ENCODE results near the gene STRBP.

The STRBP gene

GRCh38 chr9:123299558-123300126 lies 31.3 kb upstream of the STRBP start:
- no peak for DNase-seq (ENCODE audit: extremely low spot score)
- no peak for TF ChIP-seq CTCF (IDR thresholded peaks at IDR 0.05; ENCODE audit: control extremely low read depth, extremely low read depth, low read depth, missing control alignments)
- ChIA-PET CTCF (interaction anchor here (1.0 to 1.5 kb wide), 4 partner anchors 18 to 53 kb away, joined by 3 to 4 read pairs (median 3); no protein-coding TSS in a partner anchor), POLR2A (no interaction called here)

GRCh38 chr9:123296174-123296573 lies 27.8 kb upstream of the STRBP start:
- ChIA-PET POLR2A (interaction anchor here (0.6 kb wide), 1 partner anchor 1222 kb away, joined by 3 read pairs; no protein-coding TSS in a partner anchor), CTCF (interaction anchor here (0.9 to 2.1 kb wide), 5 partner anchors 11 to 112 kb away, joined by 3 to 12 read pairs (median 3); no protein-coding TSS in a partner anchor)
- DNase-seq (ENCODE audit: extremely low spot score) = no peak
- TF ChIP-seq CTCF (IDR thresholded peaks at IDR 0.05; ENCODE audit: control extremely low read depth, extremely low read depth, low read depth, missing control alignments) = no peak

- no peak for DNase-seq (ENCODE audit: extremely low spot score)
- POLR2A ChIA-PET = no interaction called here
- no peak for TF ChIP-seq CTCF (IDR thresholded peaks at IDR 0.05; ENCODE audit: control extremely low read depth, extremely low read depth, low read depth, missing control alignments)
- CTCF ChIA-PET = interaction anchor here (1.1 to 2.1 kb wide), 3 partner anchors 7 to 58 kb away, joined by 3 to 6 read pairs (median 3); no protein-coding TSS in a partner anchor
Observed at GRCh38 chr9:123291736-123292135, 23.4 kb upstream of the STRBP start.

GRCh38 chr9:123290764-123291163 lies 22.4 kb upstream of the STRBP start:
- POLR2A ChIA-PET = no interaction called here
- DNase-seq (ENCODE audit: extremely low spot score) = no peak
- no peak for TF ChIP-seq CTCF (IDR thresholded peaks at IDR 0.05; ENCODE audit: control extremely low read depth, extremely low read depth, low read depth, missing control alignments)
- CTCF ChIA-PET = interaction anchor here (2.1 kb wide), 1 partner anchor 59 kb away, joined by 6 read pairs; no protein-coding TSS in a partner anchor

GRCh38 chr9:123287639-123288038 lies 19.3 kb upstream of the STRBP start:
- ChIA-PET POLR2A (no interaction called here), CTCF (interaction anchor here (1.2 to 1.5 kb wide), 3 partner anchors 9 to 97 kb away, joined by 3 to 5 read pairs (median 4); no protein-coding TSS in a partner anchor)
- no peak for TF ChIP-seq CTCF (IDR thresholded peaks at IDR 0.05; ENCODE audit: control extremely low read depth, extremely low read depth, low read depth, missing control alignments)
- no peak for DNase-seq (ENCODE audit: extremely low spot score)

- CTCF ChIA-PET = interaction anchor here (0.9 to 1.5 kb wide), 2 partner anchors 9 to 11 kb away, joined by 3 to 5 read pairs; no protein-coding TSS in a partner anchor
- POLR2A ChIA-PET = no interaction called here
- no peak for TF ChIP-seq CTCF (IDR thresholded peaks at IDR 0.05; ENCODE audit: control extremely low read depth, extremely low read depth, low read depth, missing control alignments)
- DNase-seq (ENCODE audit: extremely low spot score) = no peak
Observed at GRCh38 chr9:123286324-123286723, 17.9 kb upstream of the STRBP start.

All from GM10248 (cell line).